GM21576 (cell line): ENCODE measurements around the gene WDR26.
"Not testable (repeated sequence)": the region's sequence is repeated elsewhere in the genome, so short reads cannot be mapped to it uniquely, and the experiment has no call there.

Experiments
- ATAC-seq: cut with Tn5 transposase; IDR thresholded peaks from one replicate; pipeline ENCODE4 v1.9.1; 2021; ENCODE audit warnings: mild to moderate bottlenecking, moderate library complexity; ENCODE audit not compliant: unreplicated experiment

Gene WDR26

GRCh38 chr1:224353975-224354925 is 80.3 kb downstream of the WDR26 start:
- no peak for ATAC-seq

- not testable (repeated sequence) for ATAC-seq
Measured at GRCh38 chr1:224352436-224353085, 82.0 kb downstream of the WDR26 start.

GRCh38 chr1:224349716-224350115 is 84.9 kb downstream of the WDR26 start:
- not testable (repeated sequence) for ATAC-seq

- no peak for ATAC-seq
Measured at GRCh38 chr1:224348137-224348536, 86.5 kb downstream of the WDR26 start.

- no peak for ATAC-seq
Measured at GRCh38 chr1:224343679-224344078, 90.9 kb downstream of the WDR26 start.

- ATAC-seq, result peak; percentile 58
Measured at GRCh38 chr1:224340453-224341384, 93.9 kb downstream of the WDR26 start.

- ATAC-seq, result no peak
Measured at GRCh38 chr1:224339442-224340033, 95.1 kb downstream of the WDR26 start.

- no peak for ATAC-seq
Measured at GRCh38 chr1:224338150-224338838, 96.3 kb downstream of the WDR26 start.
